Thyroid gland (tissue), 4 donors: Measurements from ENCODE around the gene ANAPC7.

Source experiments
- POLR2A ChIP-seq, 2 donors: fragments of 450-650 bp; IDR thresholded peaks; one replicate each; pipeline ENCODE4 v1.6.1; 2017; ENCODE audit warnings: antibody characterized with exemption in 2 of 2, mild to moderate bottlenecking in 2 of 2, moderate library complexity in 1 of 2
- TF ChIP-seq, protein P1 (sequence below), 6 experiments: fragments of 200-600 bp in 3 of 6; fragments of 450-650 bp in 3 of 6; sonication (generic) in 3 of 6; IDR thresholded peaks; one replicate each; pipeline ENCODE4 v1.5.1; 2016 to 2019; ENCODE audit warnings: antibody characterized with exemption in 6 of 6, mild to moderate bottlenecking in 2 of 6, inconsistent platforms in 1 of 6, moderate library complexity in 1 of 6

GRCh38 chr12:110333201-110333600 lies 70.3 kb downstream of the ANAPC7 start:
- TF ChIP-seq, protein P1, sequence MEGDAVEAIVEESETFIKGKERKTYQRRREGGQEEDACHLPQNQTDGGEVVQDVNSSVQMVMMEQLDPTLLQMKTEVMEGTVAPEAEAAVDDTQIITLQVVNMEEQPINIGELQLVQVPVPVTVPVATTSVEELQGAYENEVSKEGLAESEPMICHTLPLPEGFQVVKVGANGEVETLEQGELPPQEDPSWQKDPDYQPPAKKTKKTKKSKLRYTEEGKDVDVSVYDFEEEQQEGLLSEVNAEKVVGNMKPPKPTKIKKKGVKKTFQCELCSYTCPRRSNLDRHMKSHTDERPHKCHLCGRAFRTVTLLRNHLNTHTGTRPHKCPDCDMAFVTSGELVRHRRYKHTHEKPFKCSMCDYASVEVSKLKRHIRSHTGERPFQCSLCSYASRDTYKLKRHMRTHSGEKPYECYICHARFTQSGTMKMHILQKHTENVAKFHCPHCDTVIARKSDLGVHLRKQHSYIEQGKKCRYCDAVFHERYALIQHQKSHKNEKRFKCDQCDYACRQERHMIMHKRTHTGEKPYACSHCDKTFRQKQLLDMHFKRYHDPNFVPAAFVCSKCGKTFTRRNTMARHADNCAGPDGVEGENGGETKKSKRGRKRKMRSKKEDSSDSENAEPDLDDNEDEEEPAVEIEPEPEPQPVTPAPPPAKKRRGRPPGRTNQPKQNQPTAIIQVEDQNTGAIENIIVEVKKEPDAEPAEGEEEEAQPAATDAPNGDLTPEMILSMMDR (IDR thresholded peaks at IDR 0.05) = no peak
- TF ChIP-seq POLR2A (IDR thresholded peaks at IDR 0.05) = no peak
